HG03460 (cell line): ENCODE measurements around the gene SCGB1C2.
A peak's percentile ranks its signal among the peaks of the same experiment; 100 is the strongest.
"Not testable (repeated sequence)": the region's sequence is repeated elsewhere in the genome, so short reads cannot be mapped to it uniquely, and the experiment has no call there.

Experiments
- ATAC-seq: cut with Tn5 transposase; IDR thresholded peaks from one replicate; pipeline ENCODE4 v1.9.1; 2021; ENCODE audit not compliant: unreplicated experiment

SCGB1C2 gene

GRCh38 chr17:137166-137807, at the start of gene SCGB1C2:
SCGB1C2 (plus strand) TSS chr17:137569; CDS start chr17:137591, 22 bp downstream.
- ATAC-seq = not testable (repeated sequence)

DNA sequence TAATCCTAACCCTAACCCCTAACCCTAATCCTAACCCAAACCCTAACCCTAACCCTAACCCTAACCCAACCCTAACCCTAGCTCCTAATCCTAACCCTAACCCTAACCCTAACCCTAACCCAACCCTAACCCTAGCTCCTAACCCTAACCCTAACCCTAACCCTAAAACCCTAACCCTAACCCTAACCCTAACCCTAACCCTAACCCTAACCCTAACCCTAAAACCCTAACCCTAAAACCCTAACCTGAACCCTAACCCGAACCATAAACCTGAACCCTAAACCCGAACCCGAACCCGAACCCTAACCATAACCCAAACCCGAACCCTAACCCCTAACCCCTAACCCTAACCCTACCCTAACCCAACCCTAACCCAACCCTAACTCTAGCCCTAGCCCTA, 24.3 kb upstream of the SCGB1C2 start:
- not testable (repeated sequence) for ATAC-seq

DNA sequence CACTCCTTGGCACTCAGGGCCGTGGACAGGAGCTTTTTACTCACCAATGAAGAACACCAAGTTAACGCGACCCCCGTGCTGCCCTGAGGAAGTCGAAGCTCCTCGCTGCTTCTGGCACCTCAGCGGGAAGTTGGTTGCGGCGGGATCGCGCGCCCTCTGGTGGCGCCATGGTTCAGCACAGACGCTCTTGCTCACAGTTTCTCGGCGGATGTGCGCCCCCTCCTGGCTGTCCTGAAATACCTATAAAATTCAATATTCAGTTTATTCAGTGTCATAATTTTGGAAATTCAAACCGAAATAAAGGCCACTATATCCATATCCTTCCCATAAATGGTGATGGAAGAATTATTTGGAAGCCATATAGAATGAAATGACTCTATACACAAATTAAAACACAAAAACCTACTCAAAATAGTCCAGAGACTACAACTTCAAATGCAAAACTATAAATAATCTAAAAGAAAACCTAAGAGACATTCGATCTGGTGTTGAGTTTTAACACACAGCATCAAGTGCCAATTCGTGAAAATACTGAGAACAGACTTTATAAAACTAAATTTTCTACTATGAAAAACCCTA, 18.9 kb upstream of the SCGB1C2 start:
- not testable (repeated sequence) for ATAC-seq

DNA sequence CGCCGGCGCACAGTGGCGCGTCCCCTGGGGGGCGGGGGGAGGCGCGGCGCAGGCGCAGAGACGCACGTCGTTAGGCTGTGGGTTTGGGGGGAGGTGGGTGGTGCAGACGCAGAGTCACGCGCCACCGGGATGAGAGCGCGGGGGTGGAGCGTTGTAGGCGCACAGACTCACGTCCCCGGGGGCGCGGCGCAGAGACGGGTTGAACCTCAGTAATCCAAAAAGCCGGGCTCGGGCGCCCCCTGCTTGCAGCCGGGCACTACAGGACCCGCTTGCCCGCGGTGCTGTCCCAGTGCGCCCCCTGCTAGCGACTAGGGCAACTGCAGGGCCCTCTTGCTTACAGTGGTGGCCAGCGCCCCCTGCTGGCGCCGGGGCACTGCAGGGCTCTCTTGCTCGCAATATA, 3.4 kb upstream of the SCGB1C2 start:
- not testable (repeated sequence) for ATAC-seq

GRCh38 chr17:134332-134785, 3.0 kb upstream of the SCGB1C2 start:
- peak; percentile 74 for ATAC-seq

GRCh38 chr17:135022-135421, 2.3 kb upstream of the SCGB1C2 start:
- ATAC-seq = not testable (repeated sequence)

GRCh38 chr17:135895-136294, 1.5 kb upstream of the SCGB1C2 start:
- not testable (repeated sequence) for ATAC-seq

DNA sequence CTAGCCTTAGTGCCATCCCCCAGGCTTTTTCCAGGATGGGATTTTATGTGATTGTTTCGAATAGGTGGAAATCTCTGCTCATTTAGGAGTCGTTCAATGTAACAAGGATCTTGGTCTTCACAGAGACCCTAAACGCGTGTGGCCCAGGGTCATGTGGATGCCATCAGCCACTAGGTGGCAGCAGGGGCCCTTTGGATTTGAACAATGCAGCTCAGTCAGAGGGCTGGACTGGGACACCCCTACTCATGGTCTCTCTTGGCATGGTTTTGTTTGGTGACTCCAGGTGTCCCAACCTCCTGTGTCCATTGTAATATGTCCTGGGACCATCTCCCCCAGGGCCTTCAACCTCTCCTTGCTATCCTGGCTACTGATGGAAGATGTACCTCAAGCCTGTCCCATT, 838 bp upstream of the SCGB1C2 start:
- ATAC-seq = peak; percentile 50

DNA sequence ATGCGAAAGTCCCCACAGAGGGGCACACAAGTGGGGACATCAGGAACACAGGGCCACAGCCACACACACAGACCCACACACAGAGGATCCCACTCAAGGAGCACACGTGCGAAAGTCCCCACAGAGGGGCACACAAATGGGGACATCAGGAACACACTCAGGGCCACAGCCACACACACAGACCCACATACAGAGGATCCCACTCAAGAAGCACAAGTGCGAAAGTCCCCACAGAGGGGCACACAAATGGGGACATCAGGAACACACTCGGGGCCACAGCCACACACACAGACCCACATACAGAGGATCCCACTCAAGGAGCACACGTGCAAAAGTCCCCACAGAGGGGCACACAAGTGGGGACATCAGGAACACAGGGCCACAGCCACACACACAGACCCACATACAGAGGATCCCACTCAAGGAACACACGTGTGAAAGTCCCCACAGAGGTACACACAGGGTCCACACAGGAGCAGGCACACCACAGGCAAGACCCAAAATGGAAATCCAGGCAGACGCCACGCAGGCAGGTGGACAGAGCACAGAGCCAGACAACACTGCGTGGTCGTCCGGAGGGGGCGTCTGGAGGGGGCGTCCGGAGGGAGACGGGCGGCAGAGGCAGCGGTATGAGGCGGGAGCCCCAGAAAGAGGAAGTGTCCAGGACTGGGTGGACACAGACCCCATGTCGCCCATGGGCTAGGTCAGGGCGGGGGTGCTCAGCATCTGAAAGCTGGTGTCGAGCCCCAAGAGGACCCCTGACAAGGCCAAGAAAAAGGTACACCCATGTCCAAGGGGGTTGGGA, 2.2 kb downstream of the SCGB1C2 start:
- ATAC-seq = not testable (repeated sequence)

GRCh38 chr17:142102-142661, 4.8 kb downstream of the SCGB1C2 start:
- no peak for ATAC-seq

DNA sequence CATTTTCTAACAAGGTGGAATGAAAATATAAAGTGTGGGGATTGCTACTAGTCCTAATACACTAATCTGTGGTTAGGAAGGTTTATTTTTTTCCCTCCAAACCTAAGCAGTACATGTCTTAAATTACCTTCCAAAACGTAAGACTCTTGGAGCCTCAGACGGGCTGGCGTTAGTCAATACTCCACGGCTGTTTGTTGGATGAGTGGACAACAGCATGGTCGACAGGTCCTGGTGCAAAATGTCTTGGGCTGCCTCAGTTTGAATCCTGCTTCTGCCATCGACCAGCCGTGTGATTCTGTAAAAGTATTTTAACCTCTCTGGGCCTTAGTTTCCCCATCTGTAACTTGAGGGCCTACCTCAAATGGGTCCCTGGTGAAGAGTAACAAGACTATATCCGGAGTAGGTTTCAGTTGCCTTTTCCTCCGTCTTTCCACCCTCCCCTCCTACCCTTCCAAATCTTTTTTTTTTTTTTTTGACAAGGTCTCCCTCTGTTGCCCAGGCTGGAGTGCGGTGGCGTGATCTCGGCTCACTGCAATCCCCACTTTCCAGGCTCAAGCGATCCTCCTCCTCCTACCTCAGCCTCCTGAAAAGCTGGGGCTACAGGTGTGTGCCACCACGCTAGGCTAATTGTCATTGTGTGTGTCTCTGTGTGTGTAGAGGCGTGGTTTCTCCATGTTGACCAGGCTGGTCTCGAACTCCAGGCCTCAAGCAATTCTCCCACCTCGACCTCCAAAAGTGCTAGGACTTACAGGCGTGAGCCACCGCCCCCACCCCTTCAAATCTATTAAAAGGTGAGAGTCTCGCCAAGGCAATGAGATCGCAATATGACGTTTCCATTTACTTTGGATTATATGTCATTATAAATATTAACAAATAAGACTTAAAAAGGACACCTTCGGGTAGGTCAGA, 5.8 kb downstream of the SCGB1C2 start:
- no peak for ATAC-seq

- no peak for ATAC-seq
These were observed 6.5 kb downstream of the SCGB1C2 start for GRCh38 chr17:143785-144281.

- no peak for ATAC-seq
These were observed 7.7 kb downstream of the SCGB1C2 start for GRCh38 chr17:144936-145670.

GRCh38 chr17:145671-146541, 8.5 kb downstream of the SCGB1C2 start:
- no peak for ATAC-seq

- no peak for ATAC-seq
These were observed 9.2 kb downstream of the SCGB1C2 start for GRCh38 chr17:146546-146945.

- ATAC-seq = no peak
These were observed 9.8 kb downstream of the SCGB1C2 start for GRCh38 chr17:146983-147761.

GRCh38 chr17:147796-148740, 10.7 kb downstream of the SCGB1C2 start:
- no peak for ATAC-seq
